Measurements from ENCODE around the gene GOLGA6L6.
"Not testable (repeated sequence)": the region's sequence is repeated elsewhere in the genome, so short reads cannot be mapped to it uniquely, and the experiment has no call there.

Gene GOLGA6L6, protein sequence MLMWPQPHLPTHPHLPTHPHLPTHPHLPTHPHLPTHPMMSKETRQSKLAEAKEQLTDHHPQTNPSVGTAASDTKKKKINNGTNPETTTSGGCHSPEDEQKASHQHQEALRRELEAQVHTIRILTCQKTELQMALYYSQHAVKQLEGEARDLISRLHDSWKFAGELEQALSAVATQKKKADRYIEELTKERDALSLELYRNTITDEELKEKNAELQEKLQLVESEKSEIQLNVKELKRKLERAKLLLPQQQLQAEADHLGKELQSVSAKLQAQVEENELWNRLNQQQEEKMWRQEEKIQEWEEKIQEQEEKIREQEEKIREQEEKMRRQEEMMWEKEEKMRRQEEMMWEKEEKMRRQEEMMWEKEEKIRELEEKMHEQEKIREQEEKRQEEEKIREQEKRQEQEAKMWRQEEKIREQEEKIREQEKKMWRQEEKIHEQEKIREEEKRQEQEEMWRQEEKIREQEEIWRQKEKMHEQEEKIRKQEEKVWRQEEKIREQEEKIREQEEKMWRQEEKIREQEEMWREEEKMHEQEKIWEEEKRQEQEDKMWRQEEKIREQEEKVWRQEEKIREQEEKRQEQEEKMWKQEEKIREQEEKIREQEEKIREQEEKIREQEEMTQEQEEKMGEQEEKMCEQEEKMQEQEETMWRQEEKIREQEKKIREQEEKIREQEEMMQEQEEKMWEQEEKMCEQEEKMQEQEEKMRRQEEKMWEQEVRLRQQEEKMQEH

GRCh38 chr15:20541700-20542099, at the start of gene GOLGA6L6:
TSS of gene GOLGA6L6 (minus strand) at chr15:20541800. CDS start at chr15:20541709, 91 bp downstream.
- not testable (repeated sequence) for DNase-seq (ENCODE audit: low read depth in 1 of 2, low spot score in 1 of 2)

- not testable (repeated sequence) for DNase-seq (ENCODE audit: low read depth in 1 of 2, low spot score in 1 of 2)
Observed at GRCh38 chr15:20590069-20590468, 48.5 kb upstream of the GOLGA6L6 start.

- DNase-seq (ENCODE audit: low read depth in 1 of 2, low spot score in 1 of 2) = not testable (repeated sequence)
Observed at GRCh38 chr15:20586821-20587220, 45.2 kb upstream of the GOLGA6L6 start.

DNA sequence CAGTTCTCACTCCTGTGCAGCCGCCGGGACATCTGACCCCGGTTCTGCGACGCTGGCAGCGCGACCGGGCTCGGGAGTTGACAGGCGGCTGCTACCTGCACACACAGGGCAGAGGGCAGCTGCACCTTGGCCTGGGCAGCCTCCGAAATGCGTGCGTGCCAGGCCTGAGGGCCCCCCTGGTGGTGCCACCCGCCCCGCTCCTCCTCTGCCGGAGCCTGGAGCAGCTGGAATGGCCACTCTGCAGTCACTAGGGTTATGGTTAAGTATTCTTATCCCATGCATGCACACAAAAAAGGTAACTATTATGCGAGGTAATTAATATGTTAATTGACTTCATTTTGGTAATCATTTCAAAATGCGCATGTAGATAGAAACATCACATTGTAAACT, 41.1 kb upstream of the GOLGA6L6 start:
- DNase-seq (ENCODE audit: low read depth in 1 of 2, low spot score in 1 of 2) = not testable (repeated sequence)

DNA sequence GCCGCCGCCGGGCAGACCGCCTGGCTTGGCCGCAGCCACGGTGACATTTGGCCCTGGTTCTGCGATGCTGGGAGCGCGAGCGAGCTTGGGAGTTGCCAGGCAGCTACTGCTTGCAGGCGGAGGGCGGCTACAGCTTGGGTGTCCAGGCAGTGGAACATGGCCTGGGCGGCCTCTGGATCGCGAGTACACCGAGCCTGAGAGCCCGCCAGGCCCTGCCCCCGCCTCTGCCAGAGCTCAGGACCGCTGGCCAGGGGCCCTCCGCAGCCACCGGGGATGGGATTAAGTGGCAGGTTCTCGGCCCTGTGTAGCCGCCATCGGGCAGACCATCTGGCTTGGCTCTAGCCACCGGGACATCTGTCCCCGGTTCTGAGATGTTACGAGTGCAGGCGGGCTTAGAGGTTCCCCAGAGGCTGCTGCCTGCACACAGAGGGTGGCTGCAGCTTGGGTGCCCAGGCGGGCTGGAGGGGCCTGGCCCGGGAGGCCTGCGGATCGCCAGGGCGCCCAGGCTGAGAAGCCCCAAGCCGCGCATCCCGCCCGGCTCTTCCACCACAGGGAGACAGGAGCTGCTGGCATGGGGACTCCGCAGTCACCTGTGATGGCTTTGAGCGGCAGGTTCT, 40.6 kb upstream of the GOLGA6L6 start:
- DNase-seq (ENCODE audit: low read depth in 1 of 2, low spot score in 1 of 2) = not testable (repeated sequence)

- DNase-seq (ENCODE audit: low read depth in 1 of 2, low spot score in 1 of 2) = not testable (repeated sequence)
Observed at GRCh38 chr15:20581261-20582108, 39.9 kb upstream of the GOLGA6L6 start.

- not testable (repeated sequence) for DNase-seq (ENCODE audit: low read depth in 1 of 2, low spot score in 1 of 2)
Observed at GRCh38 chr15:20579662-20580061, 38.1 kb upstream of the GOLGA6L6 start.

- not testable (repeated sequence) for DNase-seq (ENCODE audit: low read depth in 1 of 2, low spot score in 1 of 2)
Observed at GRCh38 chr15:20551289-20551688, 9.7 kb upstream of the GOLGA6L6 start.

DNA sequence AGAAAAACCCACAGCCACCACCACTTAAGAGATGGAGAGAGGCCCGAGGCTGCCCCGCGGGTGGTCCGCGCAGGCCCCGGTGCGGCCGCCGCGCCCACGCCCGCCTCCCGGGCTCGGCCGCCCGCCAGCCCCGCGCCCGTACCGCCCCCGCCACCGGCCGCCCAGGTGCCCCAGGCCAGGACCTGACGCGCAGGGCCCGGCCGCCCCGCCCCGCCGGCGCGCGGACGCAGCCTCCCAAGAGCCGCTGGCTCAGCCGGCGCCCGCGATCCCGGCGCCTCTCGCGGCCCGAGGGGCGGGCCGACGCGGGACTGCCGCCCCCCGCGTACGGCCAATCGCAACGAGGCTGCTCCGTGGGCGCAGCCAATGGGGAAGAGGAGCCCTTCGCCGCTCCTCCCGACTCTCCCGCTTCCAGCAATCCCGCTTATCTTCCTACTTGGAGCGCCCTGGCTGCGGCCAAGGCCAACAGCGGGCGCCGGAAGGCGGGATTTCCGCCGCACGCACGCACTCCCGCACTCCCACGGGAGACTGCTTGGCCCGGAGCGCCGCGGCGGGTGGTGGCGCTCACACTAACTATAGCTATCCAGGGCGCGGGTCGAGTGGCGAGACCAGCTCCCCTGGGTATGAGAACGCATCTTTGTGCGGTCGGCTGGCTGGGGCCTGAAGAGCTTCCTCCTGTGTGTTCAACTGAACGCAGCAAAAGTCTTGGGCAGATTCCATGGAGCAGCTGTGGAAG, 35.5 kb downstream of the GOLGA6L6 start:
- not testable (repeated sequence) for DNase-seq (ENCODE audit: low read depth in 1 of 2, low spot score in 1 of 2)

DNA sequence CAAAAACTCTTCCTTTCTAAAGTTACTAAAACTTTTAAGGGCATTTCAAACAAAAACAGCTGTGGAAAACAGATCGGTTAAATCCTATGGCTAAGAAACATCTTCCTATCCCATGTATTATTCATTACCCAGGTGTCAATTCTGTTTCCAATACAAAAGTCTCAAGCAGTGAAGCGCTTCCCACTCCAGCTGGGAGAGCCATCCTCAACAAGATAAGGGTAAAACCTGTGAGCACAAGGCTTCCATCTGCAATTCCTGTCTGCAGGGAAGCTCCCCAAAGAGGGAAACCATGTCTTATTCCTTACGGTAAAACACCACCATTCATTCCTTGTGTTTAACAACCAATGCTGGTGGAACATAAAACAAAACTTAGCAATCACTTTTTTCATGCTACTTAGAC, 38.8 kb downstream of the GOLGA6L6 start:
- DNase-seq (ENCODE audit: low read depth in 1 of 2, low spot score in 1 of 2) = not testable (repeated sequence)

- DNase-seq (ENCODE audit: low read depth in 1 of 2, low spot score in 1 of 2) = not testable (repeated sequence)
Observed at GRCh38 chr15:20501512-20502222, 39.9 kb downstream of the GOLGA6L6 start.

DNA sequence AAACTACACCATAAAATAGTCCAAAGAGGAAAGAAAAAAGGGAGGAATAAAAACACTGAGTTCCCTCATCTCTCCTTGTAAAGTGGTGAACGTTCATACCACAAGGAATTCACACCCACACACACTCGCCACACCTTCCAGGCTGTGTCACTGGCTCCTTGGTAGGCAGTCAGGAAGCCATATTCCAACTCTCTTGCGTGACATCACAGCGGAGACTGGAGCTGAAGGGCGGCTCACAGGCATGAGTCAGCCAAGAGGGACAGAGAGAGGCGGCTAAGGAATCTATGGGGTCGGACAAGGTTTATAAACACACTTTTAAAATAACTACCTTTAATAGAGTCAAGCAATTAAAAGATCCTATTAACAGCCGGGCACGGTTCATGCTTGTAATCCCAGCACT, 43.8 kb downstream of the GOLGA6L6 start:
- not testable (repeated sequence) for DNase-seq (ENCODE audit: low read depth in 1 of 2, low spot score in 1 of 2)

GRCh38 chr15:20493035-20493434, 48.6 kb downstream of the GOLGA6L6 start:
- not testable (repeated sequence) for DNase-seq (ENCODE audit: low read depth in 1 of 2, low spot score in 1 of 2)

DNA sequence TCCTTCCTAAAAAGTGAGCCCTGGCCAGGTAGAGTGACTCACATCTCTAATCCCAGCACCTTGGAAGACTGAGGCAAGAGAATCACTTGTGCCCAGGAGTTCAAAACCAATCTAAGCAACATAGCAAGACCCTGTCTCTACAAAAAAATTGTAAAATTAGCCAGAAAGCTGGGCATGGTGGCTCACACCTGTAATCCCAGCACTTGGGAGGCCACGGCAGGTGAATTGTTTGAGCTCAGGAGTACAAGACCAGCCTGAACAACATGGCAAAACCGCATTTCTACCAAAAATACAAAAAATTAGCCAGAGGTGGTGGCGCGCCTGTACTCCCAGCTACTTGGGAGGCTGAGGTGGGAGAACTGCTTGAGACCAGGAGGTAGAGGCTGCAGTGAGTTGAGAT, 49.0 kb downstream of the GOLGA6L6 start:
- DNase-seq (ENCODE audit: low read depth in 1 of 2, low spot score in 1 of 2) = not testable (repeated sequence)

GRCh38 chr15:20489320-20489719, 52.3 kb downstream of the GOLGA6L6 start:
- DNase-seq (ENCODE audit: low read depth in 1 of 2, low spot score in 1 of 2) = not testable (repeated sequence)
